GM10847 (cell line): ENCODE results near the gene CCDC85A.

Source experiments
- POLR2A ChIP-seq: IDR thresholded peaks from 2 replicates; pipeline ENCODE4 v1.6.1; 2011; ENCODE audit not compliant: insufficient read length; ENCODE audit errors: extremely low read depth

CCDC85A gene

GRCh38 chr2:56183643-56184499 lies at the start of gene CCDC85A:
TSS of gene CCDC85A (plus strand) at chr2:56183990. CDS start at chr2:56184625, 635 bp downstream.
- no peak for TF ChIP-seq POLR2A

- TF ChIP-seq POLR2A, result no peak
Measured at GRCh38 chr2:56134861-56135260, 48.9 kb upstream of the CCDC85A start.

DNA sequence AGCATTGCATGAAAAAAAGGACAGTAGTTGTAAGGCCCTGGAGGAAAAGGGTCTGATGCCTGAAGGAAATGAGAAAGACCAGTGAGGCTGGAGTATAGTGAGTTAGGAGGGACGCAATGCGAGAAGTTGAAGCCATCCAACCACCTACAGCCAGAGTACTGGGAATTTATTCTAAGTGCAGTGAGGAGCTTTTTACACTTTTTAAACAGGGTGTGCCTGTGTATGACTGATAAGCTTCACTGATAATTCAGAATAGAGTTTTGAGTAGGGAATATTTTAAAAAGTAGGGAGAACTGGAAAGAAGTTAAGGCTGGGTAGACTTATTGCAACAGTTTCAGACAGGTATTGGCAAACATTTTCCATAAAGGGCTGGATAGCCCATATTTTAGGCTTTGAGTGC lies 35.9 kb upstream of the CCDC85A start:
- TF ChIP-seq POLR2A, result no peak

GRCh38 chr2:56148825-56149224 lies 35.0 kb upstream of the CCDC85A start:
- no peak for TF ChIP-seq POLR2A

- TF ChIP-seq POLR2A, result no peak
Measured at GRCh38 chr2:56151841-56152240, 31.9 kb upstream of the CCDC85A start.

DNA sequence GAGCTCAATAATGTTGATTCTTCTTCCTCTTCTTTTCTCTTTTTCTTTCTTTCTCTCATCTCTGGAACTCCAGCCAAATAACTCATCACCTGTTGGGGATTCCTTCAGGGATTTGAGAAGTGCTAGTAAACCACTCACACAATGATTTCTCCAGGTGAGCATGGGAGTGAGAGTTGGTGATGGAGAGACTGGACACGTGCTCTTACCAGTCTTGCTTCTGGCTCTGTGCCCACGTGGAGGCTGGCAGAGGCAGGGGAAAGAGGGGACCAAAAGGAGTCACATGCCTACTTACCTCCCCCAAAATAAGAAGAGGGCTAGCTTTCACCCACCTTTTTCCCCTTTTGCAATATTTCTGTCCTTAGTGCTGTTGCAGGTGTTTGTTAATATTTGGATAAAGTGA lies 28.6 kb upstream of the CCDC85A start:
- TF ChIP-seq POLR2A, result no peak

DNA sequence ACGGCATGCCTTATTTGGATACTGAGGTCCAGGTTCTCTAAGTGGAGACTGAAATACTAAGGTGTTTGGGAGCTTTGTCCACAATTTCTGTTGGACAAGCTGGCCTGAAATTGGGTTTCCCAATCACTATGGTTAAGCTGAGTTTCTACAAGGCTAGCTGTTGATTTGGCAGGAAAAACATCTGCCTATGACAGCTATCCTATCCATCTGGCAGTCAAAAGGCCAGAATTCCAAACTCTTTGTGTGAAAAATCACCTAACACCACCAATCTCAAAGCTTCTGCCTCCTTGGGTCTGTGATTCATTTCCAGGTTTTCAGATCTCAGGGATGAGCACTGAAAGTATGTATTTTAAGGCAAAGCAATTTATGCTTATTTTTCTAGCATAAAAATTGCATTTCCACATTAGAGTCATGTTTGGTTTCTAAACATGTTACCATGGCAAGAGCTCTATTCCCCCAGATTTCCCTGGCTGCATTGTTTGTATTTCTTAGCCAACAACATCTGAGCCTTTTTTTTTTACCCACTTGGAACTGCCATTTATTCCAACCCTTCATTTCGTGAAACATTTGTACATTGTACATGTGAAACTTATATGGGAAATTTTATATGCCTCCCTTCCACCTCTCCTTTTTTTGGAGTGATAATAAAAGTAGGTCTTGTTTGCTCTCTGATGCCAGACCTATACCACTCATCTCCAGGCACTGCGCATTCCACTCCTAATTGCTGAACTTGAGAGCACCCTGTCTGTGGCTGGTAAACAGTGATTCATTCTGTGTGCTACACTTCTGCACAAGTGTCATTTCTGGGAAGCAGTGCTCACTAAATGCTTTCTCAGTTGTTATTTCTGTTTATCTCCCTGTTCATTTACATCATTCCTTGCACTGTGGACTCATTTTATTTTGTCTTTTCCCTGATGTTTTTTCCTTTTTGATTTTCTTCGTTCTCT lies 15.9 kb upstream of the CCDC85A start:
- TF ChIP-seq POLR2A, result no peak

GRCh38 chr2:56169521-56169920 lies 14.3 kb upstream of the CCDC85A start:
- TF ChIP-seq POLR2A, result no peak

DNA sequence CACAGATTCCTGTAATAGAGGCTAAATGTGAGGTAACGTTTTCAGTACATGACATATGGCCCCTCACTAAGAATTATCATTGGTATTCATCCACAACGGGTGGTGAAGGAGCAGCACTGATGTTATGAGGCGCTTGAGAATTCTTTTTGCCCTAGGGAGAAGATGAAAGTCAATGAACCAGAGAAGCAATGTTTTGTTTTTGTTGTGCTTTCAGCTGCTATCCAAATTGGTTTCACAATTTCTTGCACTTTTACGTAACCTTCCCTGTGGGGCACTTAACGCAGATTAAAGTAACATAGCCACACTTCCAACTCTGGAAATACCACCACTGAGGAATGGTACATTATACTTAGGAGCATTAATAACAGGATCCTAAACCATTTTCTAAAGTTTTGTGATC lies 13.3 kb upstream of the CCDC85A start:
- TF ChIP-seq POLR2A, result no peak

DNA sequence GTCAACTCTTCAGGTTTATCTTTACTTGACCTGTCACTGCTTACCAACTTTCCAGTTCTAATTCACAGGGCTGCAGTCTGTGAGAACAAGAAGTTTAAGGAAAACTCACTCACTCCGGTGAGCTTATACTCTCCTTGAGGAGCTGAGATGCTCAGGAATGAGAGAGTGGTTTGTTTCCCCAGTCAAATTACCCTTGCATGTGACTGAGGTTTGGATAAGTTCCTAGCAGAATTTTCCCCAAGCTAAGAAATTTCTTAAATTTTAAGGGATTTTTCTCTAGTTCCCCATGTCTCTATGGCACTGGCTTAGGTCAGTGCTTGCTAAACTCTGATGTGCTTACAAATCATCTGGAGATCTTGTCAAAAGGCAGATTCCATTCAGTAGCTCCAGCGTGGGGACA lies 12.8 kb upstream of the CCDC85A start:
- TF ChIP-seq POLR2A, result no peak

DNA sequence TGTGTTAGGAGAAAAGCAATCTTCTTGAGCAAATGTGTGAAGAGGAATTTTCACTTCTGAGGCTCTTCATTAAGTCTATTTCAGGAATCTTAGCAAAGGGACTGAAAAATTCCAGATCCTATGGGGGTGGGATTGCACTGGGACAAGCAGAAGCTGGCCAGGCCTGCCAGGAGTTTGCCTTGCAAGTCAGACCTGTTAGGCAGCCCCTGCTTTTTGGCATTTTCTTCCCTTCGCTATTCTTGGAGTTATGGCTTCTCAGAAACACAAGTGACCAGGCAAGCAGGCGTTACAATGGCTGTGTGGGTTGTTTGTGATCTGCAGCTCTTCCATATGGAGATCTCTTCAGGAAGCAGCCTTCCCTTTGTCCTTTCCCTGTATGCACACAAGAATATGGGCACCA lies 8.0 kb upstream of the CCDC85A start:
- no peak for TF ChIP-seq POLR2A

DNA sequence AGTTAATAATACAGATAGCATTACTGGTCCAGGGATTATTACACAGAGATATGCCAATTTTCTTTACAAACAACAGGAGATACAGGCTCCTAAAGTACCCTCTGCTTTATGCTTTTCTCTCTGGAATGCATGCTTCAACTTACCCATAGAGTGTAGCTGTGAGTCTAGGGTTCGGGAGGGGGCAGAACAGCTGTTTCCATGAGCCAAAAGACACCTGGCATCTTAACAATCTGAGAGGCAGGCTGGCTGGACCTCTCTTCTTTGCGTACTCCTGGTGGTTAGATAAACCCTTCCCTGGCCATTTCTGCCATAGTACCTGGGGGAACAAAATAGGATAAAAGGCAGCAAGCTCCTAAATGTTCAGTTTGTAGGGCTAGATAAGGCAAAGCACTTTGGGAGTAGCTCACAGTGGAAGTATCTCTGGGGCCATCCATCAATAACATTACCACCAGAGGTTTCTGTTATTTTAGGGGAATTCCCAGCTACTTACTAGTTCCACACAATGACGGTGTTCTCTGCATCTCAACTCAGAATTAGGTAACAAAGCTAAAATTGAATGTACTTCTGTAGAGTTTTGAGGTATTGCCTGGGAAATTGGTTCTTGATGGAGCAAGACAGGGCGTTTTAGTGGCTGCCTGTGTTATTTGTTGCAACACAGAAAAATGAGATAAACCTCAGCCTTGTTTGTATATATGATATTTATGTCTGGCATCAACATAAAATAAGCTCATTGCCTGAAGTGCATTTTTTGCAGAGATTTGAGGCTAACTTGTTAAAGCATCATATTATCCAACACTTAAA lies 6.2 kb upstream of the CCDC85A start:
- TF ChIP-seq POLR2A, result no peak

GRCh38 chr2:56179931-56180330 lies 3.9 kb upstream of the CCDC85A start:
- no peak for TF ChIP-seq POLR2A

DNA sequence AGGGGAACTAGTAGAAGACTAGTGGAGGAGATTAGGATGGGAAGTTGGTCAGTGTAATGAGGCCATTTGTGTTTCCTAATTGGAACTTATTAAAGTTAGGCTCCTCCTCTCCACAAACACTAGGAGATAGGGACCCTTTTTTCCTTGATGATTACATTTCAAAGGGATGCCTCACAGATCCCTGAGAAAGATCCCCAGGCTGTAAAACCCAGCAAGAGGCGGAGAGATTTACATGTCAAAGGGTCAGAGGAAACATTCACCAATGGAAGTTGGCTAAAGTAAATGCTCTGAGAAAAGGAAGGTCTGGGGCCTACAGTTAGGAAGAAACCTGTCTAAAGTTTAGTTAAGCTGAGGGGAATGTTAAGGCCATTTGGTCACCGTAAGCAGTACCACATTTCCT lies 1.4 kb upstream of the CCDC85A start:
- no peak for TF ChIP-seq POLR2A

DNA sequence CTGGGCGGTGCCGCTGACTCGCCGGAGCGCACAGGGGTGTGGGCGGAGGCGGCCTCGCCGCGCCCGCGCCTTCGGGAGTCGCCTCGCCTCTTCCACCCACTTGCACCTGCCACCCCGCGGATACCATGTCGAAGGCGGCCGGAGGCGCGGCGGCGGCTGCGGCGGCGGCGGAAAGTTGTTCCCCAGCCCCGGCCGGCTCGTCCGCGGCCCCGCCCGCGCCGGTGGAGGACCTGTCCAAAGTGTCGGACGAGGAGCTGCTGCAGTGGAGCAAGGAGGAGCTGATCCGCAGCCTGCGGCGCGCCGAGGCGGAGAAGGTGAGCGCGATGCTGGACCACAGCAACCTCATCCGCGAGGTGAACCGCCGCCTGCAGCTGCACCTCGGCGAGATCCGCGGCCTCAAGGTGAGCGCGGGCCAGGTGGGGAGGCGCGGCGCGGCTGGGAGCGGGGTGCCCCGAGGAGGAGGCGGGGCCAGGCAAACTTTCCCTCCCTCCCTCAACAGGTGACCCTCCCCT lies 766 bp downstream of the CCDC85A start:
- no peak for TF ChIP-seq POLR2A
